Esophagus squamous epithelium (tissue), 5 donors: ENCODE results near the gene PCSK6. TPM values are rescaled to one million over a fixed set of nuclear protein-coding genes. Genes with fewer than 3 reads are reported as not detected.

ENCODE experiments used
- DNase-seq: peaks from one replicate; lab custom pipeline; 2025; lab: John Stamatoyannopoulos, UW
- H3K27ac ChIP-seq, 4 donors: fragments of 200-600 bp; sonication (generic); one replicate each; pipeline ENCODE4 v1.5.1; 2016 to 2019; ENCODE audit warnings: mild to moderate bottlenecking in 1 of 4
- H3K27me3 ChIP-seq, 4 donors: fragments of 200-600 bp; sonication (generic); 1 replicate in 3 of 4; 2 replicates in 1 of 4; pipeline versions ENCODE4 v1.5.1 to v1.6.0; 2017 to 2021; ENCODE audit warnings: antibody characterized with exemption in 1 of 4
- H3K36me3 ChIP-seq, 3 donors: fragments of 200-600 bp; sonication (generic); one replicate each; pipeline ENCODE4 v1.5.1; 2016 to 2019
- H3K4me1 ChIP-seq, 3 donors: fragments of 200-600 bp; sonication (generic); one replicate each; pipeline ENCODE4 v1.5.1; 2017 to 2019
- H3K4me3 ChIP-seq, 4 donors: fragments of 200-600 bp; sonication (generic); 1 replicate in 3 of 4; 2 replicates in 1 of 4; pipeline ENCODE4 v1.5.1; 2016 to 2019; ENCODE audit warnings: mild to moderate bottlenecking in 2 of 4, moderate library complexity in 1 of 4
- H3K9me3 ChIP-seq, 3 donors: fragments of 200-600 bp; sonication (generic); one replicate each; pipeline ENCODE4 v1.5.1; 2016 to 2019
- POLR2A ChIP-seq, 4 donors: fragments of 450-650 bp; IDR thresholded peaks; one replicate each; pipeline ENCODE4 v1.6.1; 2017; ENCODE audit warnings: antibody characterized with exemption in 4 of 4, mild to moderate bottlenecking in 4 of 4, moderate library complexity in 3 of 4
- WGBS, 2 donors: methylation state at CpG; one replicate each; pipeline ENCODE4 v1.1.5; 2018; 5-methylcytosine and 5-hydroxymethylcytosine counted together
- intact Hi-C: fragments of 100-400 bp; cut with DNase I; formaldehyde crosslinking; loops from one replicate; pipeline ENCODE4 v1.15.0; 2022
- total RNA-seq, 4 donors: library from RNA; depleted of rRNA; stranded (reverse); fragments of >200 nt; gene quantifications; one replicate each; pipeline ENCODE4 v1.1.0, GENCODE V29; 2016
- TF ChIP-seq, protein P1 (sequence below), 6 experiments: fragments of 450-650 bp in 4 of 6; fragments of 200-600 bp in 2 of 6; sonication (generic) in 2 of 6; IDR thresholded peaks; one replicate each; pipeline ENCODE4 v1.5.1; 2016 to 2019; ENCODE audit warnings: antibody characterized with exemption in 6 of 6, mild to moderate bottlenecking in 4 of 6, moderate library complexity in 4 of 6
- donor health status: DM: yes; HTN: yes; CAD: no.

Gene PCSK6
- total RNA-seq, 4 donors from 2014 or later: 5.1 to 13.8 (median 9.2) TPM

DNA sequence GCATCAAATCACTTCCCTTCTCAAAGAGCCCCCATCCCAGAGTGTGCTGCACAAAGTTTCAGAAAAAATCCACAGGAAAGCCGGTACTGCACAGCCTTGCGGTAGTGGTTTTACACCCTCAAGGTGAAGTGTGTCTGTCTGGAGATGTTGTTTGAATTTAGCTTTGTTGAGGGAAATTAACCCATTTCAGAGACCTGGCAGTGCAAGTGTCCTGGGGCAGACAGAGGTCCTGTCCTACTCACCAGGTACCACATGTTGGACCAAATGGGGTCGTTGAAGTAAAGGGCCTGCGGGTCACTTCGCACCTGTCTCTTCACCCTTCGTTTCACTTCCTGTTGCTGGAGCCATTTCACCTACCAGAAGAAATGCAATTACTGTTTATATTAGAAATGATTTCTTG lies 57.8 kb downstream of the PCSK6 start:
- TF ChIP-seq POLR2A (IDR thresholded peaks at IDR 0.05): no peak
- TF ChIP-seq, protein P1, sequence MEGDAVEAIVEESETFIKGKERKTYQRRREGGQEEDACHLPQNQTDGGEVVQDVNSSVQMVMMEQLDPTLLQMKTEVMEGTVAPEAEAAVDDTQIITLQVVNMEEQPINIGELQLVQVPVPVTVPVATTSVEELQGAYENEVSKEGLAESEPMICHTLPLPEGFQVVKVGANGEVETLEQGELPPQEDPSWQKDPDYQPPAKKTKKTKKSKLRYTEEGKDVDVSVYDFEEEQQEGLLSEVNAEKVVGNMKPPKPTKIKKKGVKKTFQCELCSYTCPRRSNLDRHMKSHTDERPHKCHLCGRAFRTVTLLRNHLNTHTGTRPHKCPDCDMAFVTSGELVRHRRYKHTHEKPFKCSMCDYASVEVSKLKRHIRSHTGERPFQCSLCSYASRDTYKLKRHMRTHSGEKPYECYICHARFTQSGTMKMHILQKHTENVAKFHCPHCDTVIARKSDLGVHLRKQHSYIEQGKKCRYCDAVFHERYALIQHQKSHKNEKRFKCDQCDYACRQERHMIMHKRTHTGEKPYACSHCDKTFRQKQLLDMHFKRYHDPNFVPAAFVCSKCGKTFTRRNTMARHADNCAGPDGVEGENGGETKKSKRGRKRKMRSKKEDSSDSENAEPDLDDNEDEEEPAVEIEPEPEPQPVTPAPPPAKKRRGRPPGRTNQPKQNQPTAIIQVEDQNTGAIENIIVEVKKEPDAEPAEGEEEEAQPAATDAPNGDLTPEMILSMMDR (IDR thresholded peaks at IDR 0.05): no peak

DNA sequence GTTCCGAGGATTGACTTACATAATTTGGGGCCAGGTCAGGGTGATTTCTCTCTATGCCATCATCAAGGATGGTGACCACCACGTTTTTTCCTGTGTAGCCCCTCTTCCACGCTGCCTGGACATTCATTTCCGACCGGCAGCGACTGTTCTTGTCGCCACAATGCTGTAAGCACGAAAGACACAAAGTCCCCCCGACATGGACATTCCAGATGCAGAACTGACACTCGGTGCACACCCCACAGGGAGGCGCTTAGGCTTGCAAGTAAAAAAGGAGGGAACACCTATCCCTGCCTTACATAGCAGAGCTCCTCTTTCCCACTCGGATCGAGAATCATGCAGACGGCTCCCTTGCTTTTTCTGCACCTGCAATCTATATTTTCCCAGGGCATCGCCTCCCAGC lies 58.2 kb downstream of the PCSK6 start:
- Histone ChIP-seq H3K4me3 (no peak overlapping the region), H3K36me3 (no peaks in the 10 kb centered on the region), H3K27me3 (peaks cover 0 to 21% (median 0%) of the 10 kb centered on the region in 4 donors), H3K9me3 (no peaks in the 10 kb centered on the region), H3K4me1 (no peaks in the 10 kb centered on the region), H3K27ac (no peak overlapping the region)
- 80 to 81% methylated on average over 10 to 13 of the region's 15 CpGs for WGBS, 2 donors
- TF ChIP-seq, protein P1 (IDR thresholded peaks at IDR 0.05): no peak
- no peak for TF ChIP-seq POLR2A (IDR thresholded peaks at IDR 0.05)
- intact Hi-C loops: no loop called here
- no peak for DNase-seq

More for the DNA sequence above, 57.8 kb downstream of the PCSK6 start:
- H3K27me3 ChIP-seq: peaks cover 0 to 21% (median 0%) of the 10 kb centered on the region in 4 donors
- no peaks in the 10 kb centered on the region for H3K9me3 ChIP-seq
- no peak overlapping the region for H3K27ac ChIP-seq
- H3K4me1 ChIP-seq: no peaks in the 10 kb centered on the region
- H3K36me3 ChIP-seq: no peaks in the 10 kb centered on the region
- intact Hi-C loops: no loop called here
- H3K4me3 ChIP-seq: no peak overlapping the region
- 83 to 87% methylated on average over 4 to 6 of the region's 6 CpGs for WGBS, 2 donors
- DNase-seq: no peak

DNA sequence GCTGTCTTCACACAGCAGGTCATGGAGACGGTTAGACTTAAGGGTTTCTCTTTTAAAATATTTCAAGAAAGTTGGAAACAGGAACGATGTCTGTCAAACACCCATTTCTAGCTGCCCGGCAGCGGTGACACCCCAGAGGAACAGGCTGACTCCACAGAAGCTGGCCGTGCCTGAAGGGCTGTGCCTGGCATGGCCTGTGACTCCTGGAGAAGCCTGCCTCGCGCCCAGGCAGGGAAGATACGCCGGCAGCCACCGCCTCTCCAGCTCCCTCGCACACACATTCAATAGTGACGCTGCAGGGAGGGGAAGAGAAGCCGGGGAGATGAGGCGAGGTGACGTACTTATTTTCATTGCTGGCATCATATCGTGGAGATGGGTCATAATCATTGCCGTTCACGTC lies 59.9 kb downstream of the PCSK6 start:
- H3K4me3 ChIP-seq: no peak overlapping the region
- H3K36me3 ChIP-seq: no peaks in the 10 kb centered on the region
- H3K27ac ChIP-seq: no peak overlapping the region
- no peaks in the 10 kb centered on the region for H3K4me1 ChIP-seq
- TF ChIP-seq, protein P1 (IDR thresholded peaks at IDR 0.05): no peak
- TF ChIP-seq POLR2A (IDR thresholded peaks at IDR 0.05): no peak
- intact Hi-C loops: no loop called here
- no peaks in the 10 kb centered on the region for H3K9me3 ChIP-seq
- 87 to 88% methylated on average over 17 to 18 of the region's 18 CpGs for WGBS, 2 donors
- DNase-seq: no peak
- peaks cover 0 to 18% (median 0%) of the 10 kb centered on the region in 4 donors for H3K27me3 ChIP-seq

DNA sequence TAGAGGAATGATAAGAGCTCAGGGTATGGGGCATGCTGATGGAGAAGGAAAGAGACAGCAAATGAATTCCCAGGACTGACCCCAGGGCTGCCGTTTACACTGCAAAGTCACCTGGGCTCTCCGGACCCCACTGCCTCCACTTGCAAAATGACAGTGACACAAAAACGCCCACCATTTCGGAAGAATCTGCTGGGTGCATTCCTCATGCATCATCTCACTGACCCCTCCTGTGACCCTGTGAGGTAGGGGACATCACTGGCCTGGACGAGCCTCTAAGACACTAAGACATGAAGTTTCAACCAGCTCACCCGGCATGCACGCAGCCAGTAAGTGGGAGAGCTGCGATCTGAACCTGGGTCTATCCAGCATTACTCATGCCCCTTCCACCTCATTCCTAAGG lies 60.3 kb downstream of the PCSK6 start:
- intact Hi-C loops: no loop called here
- no peak for DNase-seq
- TF ChIP-seq POLR2A (IDR thresholded peaks at IDR 0.05): no peak
- TF ChIP-seq, protein P1 (IDR thresholded peaks at IDR 0.05): no peak
- no peak overlapping the region for H3K27ac ChIP-seq
- peaks cover 0 to 13% (median 0%) of the 10 kb centered on the region in 4 donors for H3K27me3 ChIP-seq
- 79 to 81% methylated on average over 7 to 8 of the region's 8 CpGs for WGBS, 2 donors
- H3K4me1 ChIP-seq: no peaks in the 10 kb centered on the region
- no peak overlapping the region for H3K4me3 ChIP-seq
- no peaks in the 10 kb centered on the region for H3K9me3 ChIP-seq
- H3K36me3 ChIP-seq: no peaks in the 10 kb centered on the region

DNA sequence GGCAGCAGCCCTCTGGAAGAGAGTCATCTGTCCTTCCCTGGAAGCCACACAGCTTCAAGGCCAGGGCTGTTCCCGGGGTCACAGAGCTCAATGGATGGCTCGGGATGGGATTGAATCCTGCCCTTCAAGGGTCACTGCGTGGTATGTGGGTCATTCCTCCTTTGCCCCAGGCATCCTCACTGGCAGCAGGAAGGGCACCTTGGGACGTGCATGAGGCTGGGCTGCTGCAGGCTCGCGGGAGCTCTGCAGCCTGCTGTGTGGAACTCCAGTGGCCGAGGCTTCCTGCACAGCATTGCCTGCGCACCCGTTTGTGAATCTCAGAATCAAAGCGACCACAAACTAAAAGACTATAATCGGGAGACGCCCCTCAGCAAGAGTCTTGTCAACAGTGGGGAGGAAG lies 60.7 kb downstream of the PCSK6 start:
- Histone ChIP-seq H3K27me3 (peaks cover 0 to 10% (median 0%) of the 10 kb centered on the region in 4 donors), H3K27ac (no peak overlapping the region), H3K4me1 (no peaks in the 10 kb centered on the region), H3K36me3 (no peaks in the 10 kb centered on the region), H3K9me3 (no peaks in the 10 kb centered on the region), H3K4me3 (no peak overlapping the region)
- intact Hi-C loops: no loop called here
- WGBS, 2 donors: 73 to 79% methylated on average over 6 to 9 of the region's 12 CpGs
- no peak for DNase-seq
- no peak for TF ChIP-seq POLR2A (IDR thresholded peaks at IDR 0.05)
- TF ChIP-seq, protein P1 (IDR thresholded peaks at IDR 0.05): no peak
